Measurements from ENCODE around the gene CNTRL.
"Not testable (repeated sequence)": the region's sequence is repeated elsewhere in the genome, so short reads cannot be mapped to it uniquely, and the experiment has no call there.

The CNTRL gene

GRCh38 chr9:121154782-121155181 lies 80.0 kb downstream of the CNTRL start:
- in situ Hi-C loops (cut with HindIII; ENCODE audit: low pct_unique_long_range_greater_than_20kb, low sequenced_read_pairs), result no loop called here
- DNase-seq (ENCODE audit: low read depth in 1 of 2, low spot score in 1 of 2), result no peak
- no peak for TF ChIP-seq JUND (IDR thresholded peaks at IDR 0.05; ENCODE audit: low read depth)

DNA sequence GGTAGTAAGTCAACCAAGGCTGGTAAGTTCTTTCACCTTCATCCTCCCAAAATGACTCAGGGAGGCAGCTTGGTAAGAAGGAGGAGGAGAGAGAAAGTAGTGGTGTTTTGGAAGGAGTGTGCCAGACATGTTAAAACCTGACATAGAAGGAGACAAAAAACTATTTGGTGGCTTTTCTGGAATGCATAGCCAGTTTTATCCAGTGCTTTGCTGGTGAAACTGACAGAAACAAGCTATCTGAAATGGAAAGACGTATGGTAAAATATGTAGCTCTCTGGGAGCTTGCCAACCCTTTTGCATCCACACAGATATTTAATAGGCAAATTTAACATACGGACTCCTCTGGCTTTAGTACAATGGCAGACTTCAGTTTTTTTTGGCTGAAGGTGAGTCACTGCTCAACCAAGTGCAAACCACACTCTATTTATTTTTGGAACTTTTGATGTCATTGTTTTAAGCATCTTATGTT lies 81.5 kb downstream of the CNTRL start:
- no peak for DNase-seq (ENCODE audit: low read depth in 1 of 2, low spot score in 1 of 2)
- in situ Hi-C loops (cut with HindIII; ENCODE audit: low pct_unique_long_range_greater_than_20kb, low sequenced_read_pairs), result no loop called here
- TF ChIP-seq JUND (IDR thresholded peaks at IDR 0.05; ENCODE audit: low read depth), result no peak

GRCh38 chr9:121157939-121158338 lies 83.2 kb downstream of the CNTRL start:
- in situ Hi-C loops (cut with HindIII; ENCODE audit: low pct_unique_long_range_greater_than_20kb, low sequenced_read_pairs), result no loop called here
- no peak for TF ChIP-seq JUND (IDR thresholded peaks at IDR 0.05; ENCODE audit: low read depth)
- DNase-seq (ENCODE audit: low read depth in 1 of 2, low spot score in 1 of 2), result no peak

DNA sequence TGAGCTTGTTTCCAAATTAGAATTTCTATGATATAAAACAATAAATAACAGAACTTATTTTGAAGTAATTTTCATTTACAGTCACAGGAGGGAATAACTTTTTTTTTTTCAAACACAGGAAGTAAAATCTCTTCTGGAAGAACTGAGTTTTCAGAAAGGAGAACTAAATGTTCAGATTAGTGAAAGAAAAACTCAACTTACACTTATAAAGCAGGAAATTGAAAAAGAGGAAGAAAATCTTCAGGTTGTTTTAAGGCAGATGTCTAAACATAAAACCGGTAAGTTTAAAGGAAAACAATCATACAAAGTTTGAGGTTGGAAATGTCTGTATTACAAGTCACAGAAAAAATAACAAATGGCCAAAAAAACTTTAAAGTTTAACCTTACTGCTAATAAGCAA lies 85.3 kb downstream of the CNTRL start:
- no peak for DNase-seq (ENCODE audit: low read depth in 1 of 2, low spot score in 1 of 2)
- TF ChIP-seq JUND (IDR thresholded peaks at IDR 0.05; ENCODE audit: low read depth), result no peak
- in situ Hi-C loops (cut with HindIII; ENCODE audit: low pct_unique_long_range_greater_than_20kb, low sequenced_read_pairs), result no loop called here

- TF ChIP-seq JUND (IDR thresholded peaks at IDR 0.05; ENCODE audit: low read depth), result no peak
- no peak for DNase-seq (ENCODE audit: low read depth in 1 of 2, low spot score in 1 of 2)
- in situ Hi-C loops (cut with HindIII; ENCODE audit: low pct_unique_long_range_greater_than_20kb, low sequenced_read_pairs), result no loop called here
Measured at GRCh38 chr9:121168052-121168451, 93.3 kb downstream of the CNTRL start.

GRCh38 chr9:121169094-121169601 lies 94.4 kb downstream of the CNTRL start:
- peak in 1 of 2 experiments; percentile 45 for DNase-seq (ENCODE audit: low read depth in 1 of 2, low spot score in 1 of 2)
- in situ Hi-C loops (cut with HindIII; ENCODE audit: low pct_unique_long_range_greater_than_20kb, low sequenced_read_pairs), result no loop called here
- no peak for TF ChIP-seq JUND (IDR thresholded peaks at IDR 0.05; ENCODE audit: low read depth)

GRCh38 chr9:121171236-121171635 lies 96.5 kb downstream of the CNTRL start:
- in situ Hi-C loops (cut with HindIII; ENCODE audit: low pct_unique_long_range_greater_than_20kb, low sequenced_read_pairs), result no loop called here
- TF ChIP-seq JUND (IDR thresholded peaks at IDR 0.05; ENCODE audit: low read depth), result no peak

DNA sequence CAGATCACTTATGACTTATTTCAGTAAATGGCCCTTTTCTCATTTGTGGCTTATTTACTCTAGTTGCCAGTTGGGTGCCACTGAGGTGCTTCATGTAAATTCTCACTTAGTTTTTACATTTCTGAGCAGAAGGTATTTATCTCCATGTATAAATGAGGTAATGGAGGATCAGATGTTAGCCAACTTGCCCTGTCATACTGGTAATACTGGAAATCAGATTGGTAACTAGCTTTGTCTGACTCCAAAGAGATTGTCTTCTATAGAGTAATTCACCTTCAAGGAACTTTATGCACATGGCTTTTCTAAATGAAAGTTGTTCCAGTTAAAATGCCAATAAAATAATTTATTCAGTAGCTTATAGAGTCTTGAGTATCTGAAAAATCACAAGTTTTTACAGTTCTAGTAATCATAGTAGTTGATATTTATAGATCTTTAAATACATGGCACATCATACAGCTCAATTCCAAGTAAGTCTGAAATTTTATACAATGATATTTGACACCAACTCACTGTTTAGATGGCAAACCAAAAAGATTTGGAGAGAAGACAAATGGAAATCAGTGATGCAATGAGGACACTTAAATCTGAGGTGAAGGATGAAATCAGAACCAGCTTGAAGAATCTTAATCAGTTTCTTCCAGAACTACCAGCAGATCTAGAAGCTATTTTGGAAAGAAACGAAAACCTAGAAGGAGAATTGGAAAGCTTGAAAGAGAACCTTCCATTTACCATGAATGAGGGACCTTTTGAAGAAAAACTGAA lies 98.2 kb downstream of the CNTRL start:
- TF ChIP-seq JUND (IDR thresholded peaks at IDR 0.05; ENCODE audit: low read depth), result no peak
- peak in 1 of 2 experiments; percentile 30 for DNase-seq (ENCODE audit: low read depth in 1 of 2, low spot score in 1 of 2)
- in situ Hi-C loops (cut with HindIII; ENCODE audit: low pct_unique_long_range_greater_than_20kb, low sequenced_read_pairs), result no loop called here

More at GRCh38 chr9:121171236-121171635, 96.5 kb downstream of the CNTRL start:
- DNase-seq (ENCODE audit: low read depth in 1 of 2, low spot score in 1 of 2), result no peak

DNA sequence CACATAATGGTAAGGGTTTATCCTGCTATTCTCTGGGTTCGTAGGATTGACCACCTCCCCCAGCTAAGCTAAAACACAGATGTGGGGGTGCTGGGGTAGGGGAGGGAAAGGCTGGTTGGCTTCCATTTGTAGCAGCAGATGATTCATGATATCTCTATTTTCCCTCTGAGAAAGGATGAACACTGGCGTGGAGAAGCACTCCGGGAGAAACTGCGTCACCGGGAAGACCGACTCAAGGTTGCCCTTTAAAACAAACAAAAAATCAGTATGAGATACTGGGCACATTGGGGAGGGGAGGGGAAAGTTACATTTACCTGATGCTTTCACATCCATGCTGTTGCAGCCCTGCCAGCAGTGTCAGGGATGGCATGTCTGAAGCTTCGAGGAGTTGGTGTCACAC lies 98.7 kb downstream of the CNTRL start:
- in situ Hi-C loops (cut with HindIII; ENCODE audit: low pct_unique_long_range_greater_than_20kb, low sequenced_read_pairs), result no loop called here
- no peak for DNase-seq (ENCODE audit: low read depth in 1 of 2, low spot score in 1 of 2)
- TF ChIP-seq JUND (IDR thresholded peaks at IDR 0.05; ENCODE audit: low read depth), result no peak

DNA sequence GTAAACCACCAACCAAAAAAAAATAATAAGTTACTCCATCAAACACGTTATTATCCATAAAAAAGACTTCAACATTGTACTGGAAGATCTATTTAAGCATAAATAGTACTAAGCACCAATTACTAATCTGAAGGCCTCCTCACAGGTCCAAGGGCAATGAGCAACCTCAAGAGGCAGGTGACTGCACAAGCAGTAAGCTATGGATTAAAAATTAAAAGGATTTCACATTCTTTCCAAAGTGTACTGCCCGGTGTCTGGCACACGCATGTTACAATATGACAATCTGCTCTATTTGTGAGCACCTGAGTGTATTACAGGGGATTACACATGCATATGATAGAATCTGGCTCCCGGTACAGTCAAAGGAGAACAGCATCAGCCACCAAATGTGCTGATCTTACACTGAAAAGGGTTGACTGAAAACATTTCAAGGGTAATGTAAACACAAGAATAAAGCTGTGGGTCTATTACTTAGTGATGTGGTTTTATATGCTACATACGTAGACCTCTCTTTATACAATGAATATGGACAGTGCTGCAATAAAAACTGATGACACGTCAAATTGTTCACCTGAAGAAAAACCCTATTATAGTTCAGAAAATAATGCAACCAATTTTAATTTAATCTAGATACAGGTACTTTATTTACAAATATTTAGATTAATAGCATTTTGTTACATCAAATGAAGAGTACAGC lies 104.1 kb downstream of the CNTRL start:
- in situ Hi-C loops (cut with HindIII; ENCODE audit: low pct_unique_long_range_greater_than_20kb, low sequenced_read_pairs), result no loop called here

GRCh38 chr9:121179373-121179721 lies 104.6 kb downstream of the CNTRL start:
- in situ Hi-C loops (cut with HindIII; ENCODE audit: low pct_unique_long_range_greater_than_20kb, low sequenced_read_pairs), result not testable (repeated sequence)
- peak in 1 of 2 experiments; percentile 52 for DNase-seq (ENCODE audit: low read depth in 1 of 2, low spot score in 1 of 2)

More for the DNA sequence above, 104.1 kb downstream of the CNTRL start:
- DNase-seq (ENCODE audit: low read depth in 1 of 2, low spot score in 1 of 2), result no peak
- TF ChIP-seq JUND (IDR thresholded peaks at IDR 0.05; ENCODE audit: low read depth), result no peak

GRCh38 chr9:121179930-121180681 lies 105.4 kb downstream of the CNTRL start:
- DNase-seq (ENCODE audit: low read depth in 1 of 2, low spot score in 1 of 2), result no peak
- in situ Hi-C loops (cut with HindIII; ENCODE audit: low pct_unique_long_range_greater_than_20kb, low sequenced_read_pairs), result no loop called here
- no peak for TF ChIP-seq JUND (IDR thresholded peaks at IDR 0.05; ENCODE audit: low read depth)

Measured in T47D (cell line).